C4-2B (cell line): ENCODE results near the gene KPNA6.

Experiments
- CTCF ChIP-seq: fragments of 450-650 bp; conservative IDR thresholded peaks from 2 replicates; pipeline ENCODE4 v1.5.1; 2017; ENCODE audit warnings: mild to moderate bottlenecking
- ZFX ChIP-seq: fragments of 450-650 bp; IDR thresholded peaks from 2 replicates; pipeline ENCODE4 v1.6.1; 2017

GRCh38 chr1:32195972-32196823 is 88.3 kb downstream of the KPNA6 start:
- TF ChIP-seq CTCF: no peak
- TF ChIP-seq ZFX: no peak
